Measurements from ENCODE around the gene TSPEAR.

DNA sequence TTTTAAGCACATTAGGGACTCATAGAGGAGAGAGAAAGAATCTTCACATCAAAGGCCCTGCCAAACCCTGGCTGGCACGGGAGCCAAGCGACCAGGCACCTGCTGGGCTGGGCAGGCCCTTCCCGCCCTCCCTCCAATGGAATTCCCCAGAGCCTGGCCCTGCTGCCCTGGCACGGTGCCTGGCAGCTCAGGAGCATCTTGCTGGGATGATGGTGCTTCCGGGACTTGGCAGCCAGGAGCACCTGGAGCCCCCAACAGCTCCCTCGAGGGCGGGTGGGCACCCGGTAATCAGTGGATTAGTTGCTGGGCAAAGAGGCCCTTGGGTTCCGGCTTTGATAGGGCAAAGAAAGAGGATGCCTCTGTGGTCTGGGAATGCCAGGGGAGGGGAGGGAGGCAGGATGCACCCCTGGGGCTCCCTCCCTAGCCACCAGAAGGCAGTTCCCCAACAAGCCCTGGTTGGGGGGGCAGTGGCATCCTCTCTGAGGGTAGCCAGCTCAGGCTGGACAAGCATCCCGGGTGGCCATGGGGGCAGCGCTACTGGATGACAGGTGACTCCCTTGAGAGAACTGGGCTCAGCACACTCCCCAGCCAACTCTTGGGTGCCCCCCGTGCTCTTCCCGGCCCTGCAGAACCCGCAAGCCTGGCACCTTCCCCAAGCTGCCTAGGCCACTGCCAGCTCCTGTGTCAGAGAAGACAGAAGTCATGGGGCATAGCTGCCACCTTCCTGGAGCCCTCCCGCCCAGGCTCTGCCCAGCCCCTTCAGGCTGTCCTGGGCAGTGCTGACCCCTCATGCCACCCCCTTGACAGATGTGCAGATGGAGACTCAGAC lies 197.8 kb downstream of the TSPEAR start:
- no peak for TF ChIP-seq POLR2A (IDR thresholded peaks at IDR 0.05)
- TF ChIP-seq, protein P1, sequence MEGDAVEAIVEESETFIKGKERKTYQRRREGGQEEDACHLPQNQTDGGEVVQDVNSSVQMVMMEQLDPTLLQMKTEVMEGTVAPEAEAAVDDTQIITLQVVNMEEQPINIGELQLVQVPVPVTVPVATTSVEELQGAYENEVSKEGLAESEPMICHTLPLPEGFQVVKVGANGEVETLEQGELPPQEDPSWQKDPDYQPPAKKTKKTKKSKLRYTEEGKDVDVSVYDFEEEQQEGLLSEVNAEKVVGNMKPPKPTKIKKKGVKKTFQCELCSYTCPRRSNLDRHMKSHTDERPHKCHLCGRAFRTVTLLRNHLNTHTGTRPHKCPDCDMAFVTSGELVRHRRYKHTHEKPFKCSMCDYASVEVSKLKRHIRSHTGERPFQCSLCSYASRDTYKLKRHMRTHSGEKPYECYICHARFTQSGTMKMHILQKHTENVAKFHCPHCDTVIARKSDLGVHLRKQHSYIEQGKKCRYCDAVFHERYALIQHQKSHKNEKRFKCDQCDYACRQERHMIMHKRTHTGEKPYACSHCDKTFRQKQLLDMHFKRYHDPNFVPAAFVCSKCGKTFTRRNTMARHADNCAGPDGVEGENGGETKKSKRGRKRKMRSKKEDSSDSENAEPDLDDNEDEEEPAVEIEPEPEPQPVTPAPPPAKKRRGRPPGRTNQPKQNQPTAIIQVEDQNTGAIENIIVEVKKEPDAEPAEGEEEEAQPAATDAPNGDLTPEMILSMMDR (IDR thresholded peaks at IDR 0.05), result no peak
